Measurements from ENCODE around the gene DACT1. TPM values are rescaled to one million over a fixed set of nuclear protein-coding genes. Genes with fewer than 3 reads are reported as not detected.

Gene DACT1
- polyA plus RNA-seq, 4 donors, result 29.2 to 40.3 (median 35.1) TPM

Other genes starting within 250 kb of the DACT1 start
- gene TOMM20L, start 242.0 kb upstream of the DACT1 start, polyA plus RNA-seq (ENCODE audit: insufficient read length in 4 of 4), result 1 to 10 TPM in 3 of 4 donors, under 1 TPM in 1; 1.00 to 1.9 (median 1.4) TPM
- 10 to 100 TPM; 90.2 to 93.6 (median 91.6) TPM for gene TIMM9, start 210.4 kb upstream of the DACT1 start, polyA plus RNA-seq (ENCODE audit: insufficient read length in 4 of 4)
- gene KIAA0586, start 210.2 kb upstream of the DACT1 start, polyA plus RNA-seq (ENCODE audit: insufficient read length in 4 of 4), result 10 to 100 TPM; 19.2 to 23.0 (median 21.5) TPM

Data from right renal pelvis (tissue), 4 donors.